NCI-H524 treated with DMSO at 0.1 percent for 48 hours (cell line): ENCODE measurements around the gene NUDC.
"Not testable (repeated sequence)": the region's sequence is repeated elsewhere in the genome, so short reads cannot be mapped to it uniquely, and the experiment has no call there.

ENCODE experiments used
- DNase-seq: peaks from one replicate; lab custom pipeline; 2025; lab: John Stamatoyannopoulos, UW

The NUDC gene

DNA sequence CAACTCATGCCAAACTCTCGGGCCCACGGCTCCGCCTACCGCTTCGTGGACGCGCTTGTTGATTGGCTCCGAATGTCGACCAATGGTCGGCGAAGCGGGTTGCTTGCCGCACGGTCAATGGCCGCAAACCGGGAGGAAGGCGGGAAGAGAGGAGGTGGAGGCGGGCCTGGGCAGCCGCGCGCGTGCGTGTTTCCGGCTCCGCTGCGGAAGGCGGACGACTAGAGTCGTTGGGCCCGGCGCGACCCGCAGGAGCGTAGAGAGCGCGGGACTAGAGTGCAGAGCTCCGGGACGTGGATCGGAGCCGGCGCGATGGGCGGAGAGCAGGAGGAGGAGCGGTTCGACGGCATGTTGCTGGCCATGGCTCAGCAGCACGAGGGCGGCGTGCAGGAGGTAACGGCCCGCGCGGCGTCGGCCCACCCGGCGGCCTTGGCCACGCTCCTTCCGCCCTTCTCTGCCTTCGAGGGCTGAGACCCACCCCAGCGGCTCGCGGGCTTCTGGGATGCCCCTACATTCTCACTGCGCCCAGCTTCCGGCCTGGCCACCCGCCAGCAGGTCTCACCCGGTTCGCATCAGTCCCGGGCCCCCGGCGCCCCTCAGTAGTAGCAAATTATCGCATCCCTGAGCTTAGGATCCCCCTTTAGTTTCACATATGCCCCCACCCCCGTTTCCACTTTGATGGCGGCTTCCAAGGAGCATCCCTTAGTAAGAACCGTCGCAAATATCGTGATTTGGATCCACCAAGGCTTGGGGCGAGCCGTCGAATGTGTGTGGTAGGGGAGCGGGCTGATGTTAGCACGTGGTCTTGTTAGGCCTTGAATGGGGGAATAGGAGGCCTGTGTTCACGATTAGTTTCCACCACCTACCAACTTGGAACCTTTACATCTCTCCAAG, at the start of gene NUDC:
Gene NUDC (plus strand): TSS at position 204 of the 891 bp plus-strand sequence. CDS start 106 bp downstream, at position 310.
- DNase-seq, result peak; percentile 77

- not testable (repeated sequence) for DNase-seq
These were observed 48.4 kb upstream of the NUDC start for GRCh38 chr1:26873097-26873496.

DNA sequence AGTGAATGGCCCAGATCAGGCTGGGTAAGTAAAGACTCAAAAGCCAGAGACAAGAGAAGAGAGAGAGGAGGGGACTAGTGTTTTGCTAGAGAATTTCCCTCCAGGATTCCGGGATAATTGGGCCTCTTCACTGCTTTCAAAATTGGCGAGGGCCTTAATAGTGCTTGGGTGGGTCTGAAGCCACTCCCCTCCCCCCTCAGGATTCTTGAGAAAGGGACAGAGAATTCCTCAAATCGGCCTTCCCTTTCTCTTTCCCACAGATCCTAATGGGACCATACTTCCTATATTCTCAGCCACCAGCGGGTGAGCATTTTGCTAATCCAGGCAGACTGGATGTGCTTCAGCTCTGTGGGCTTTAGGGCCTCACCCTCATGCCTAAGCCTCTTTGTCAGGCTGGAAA, 46.6 kb upstream of the NUDC start:
- DNase-seq, result no peak

- no peak for DNase-seq
These were observed 44.2 kb upstream of the NUDC start for GRCh38 chr1:26877326-26877725.

- DNase-seq, result no peak
These were observed 41.8 kb upstream of the NUDC start for GRCh38 chr1:26879793-26880192.

- DNase-seq, result not testable (repeated sequence)
These were observed 39.9 kb upstream of the NUDC start for GRCh38 chr1:26881611-26882010.

DNA sequence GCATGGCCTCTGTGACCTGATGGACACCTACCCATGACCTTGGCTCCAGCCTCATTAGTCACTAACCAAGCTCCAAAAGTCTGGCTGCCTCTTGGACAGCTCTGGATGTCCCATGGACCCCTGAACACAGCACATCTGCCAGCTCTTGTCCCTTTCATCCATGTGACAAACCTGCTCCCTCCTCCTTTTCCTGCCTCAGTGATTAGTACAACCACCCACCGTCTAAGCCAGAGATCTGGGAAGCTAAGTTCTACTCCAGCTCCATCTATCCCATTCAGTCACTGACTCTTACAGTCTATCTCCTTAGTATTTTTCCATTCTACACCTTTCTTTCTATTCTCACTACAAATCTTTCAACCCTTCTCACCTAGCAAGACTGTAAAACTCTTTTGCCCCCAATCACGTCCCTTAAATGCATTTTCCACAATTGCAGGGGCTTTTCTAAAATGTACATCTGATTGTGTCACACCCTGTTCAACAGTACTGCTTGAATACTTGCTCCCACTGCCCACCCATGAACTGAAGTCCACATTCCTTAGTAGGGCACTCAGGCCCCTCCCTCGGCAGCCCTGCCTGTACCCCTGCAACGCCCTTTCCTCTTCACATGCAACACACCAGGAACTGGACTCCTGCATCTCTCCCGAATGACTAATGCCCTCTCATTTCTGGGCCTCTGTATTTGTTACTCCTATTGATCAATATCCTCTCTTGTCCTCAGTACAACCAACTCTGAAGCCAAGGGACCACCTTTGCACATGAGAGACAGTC, 38.7 kb upstream of the NUDC start:
- DNase-seq, result no peak

DNA sequence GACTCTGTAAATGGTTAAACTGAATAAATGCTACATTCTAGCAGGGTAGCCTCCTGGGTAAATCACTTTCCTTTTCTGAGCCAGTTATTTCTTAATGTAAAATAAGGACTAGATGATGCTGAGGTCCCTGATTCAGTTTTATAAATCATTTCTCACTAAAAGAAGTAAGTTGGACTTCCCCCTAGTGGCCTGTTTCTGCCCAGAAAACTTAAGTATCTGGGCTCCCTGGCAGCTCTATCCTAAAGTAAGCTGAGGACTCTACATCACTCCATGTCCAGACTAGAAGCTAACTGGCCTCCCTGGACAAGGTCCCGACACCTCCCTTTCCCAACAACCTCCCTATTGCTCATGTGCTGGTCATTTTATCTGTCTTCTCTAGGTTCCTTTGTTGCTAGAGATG, 34.4 kb upstream of the NUDC start:
- DNase-seq, result no peak

- DNase-seq, result no peak
These were observed 33.3 kb upstream of the NUDC start for GRCh38 chr1:26888231-26888630.

GRCh38 chr1:26889551-26890466, 31.7 kb upstream of the NUDC start, which contains the start of gene GPN2:
GPN2 (minus strand) TSS chr1:26890283; CDS start chr1:26890096, 187 bp downstream.
- no peak for DNase-seq

GRCh38 chr1:26890467-26890796, 31.1 kb upstream of the NUDC start:
- no peak for DNase-seq

- no peak for DNase-seq
These were observed 27.3 kb upstream of the NUDC start for GRCh38 chr1:26894263-26894662.

DNA sequence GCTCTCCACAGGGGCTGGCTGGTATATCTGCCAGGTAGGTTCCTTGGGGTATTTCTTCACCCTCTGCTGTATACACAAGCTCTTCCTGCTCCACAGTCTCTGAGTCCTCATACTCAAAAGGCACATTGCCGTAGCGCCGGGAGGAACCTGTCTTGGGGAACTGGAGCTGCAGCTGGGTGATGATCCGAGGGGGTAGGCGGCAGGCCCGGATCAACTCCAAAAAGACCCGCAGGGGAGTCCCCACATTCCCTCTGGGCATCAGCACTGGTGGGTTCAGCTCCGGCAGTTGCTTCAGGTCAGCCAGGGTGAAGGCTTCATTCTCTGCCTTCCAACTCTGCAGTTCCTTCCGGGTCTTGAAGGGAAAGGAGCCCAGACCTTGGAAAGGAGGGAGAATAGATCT, 24.2 kb upstream of the NUDC start:
- no peak for DNase-seq

GRCh38 chr1:26900001-26900814, 21.3 kb upstream of the NUDC start, which contains the start of gene GPATCH3:
GPATCH3 (minus strand) TSS chr1:26900467; CDS start chr1:26900442, 25 bp downstream.
- DNase-seq, result peak; percentile 20

DNA sequence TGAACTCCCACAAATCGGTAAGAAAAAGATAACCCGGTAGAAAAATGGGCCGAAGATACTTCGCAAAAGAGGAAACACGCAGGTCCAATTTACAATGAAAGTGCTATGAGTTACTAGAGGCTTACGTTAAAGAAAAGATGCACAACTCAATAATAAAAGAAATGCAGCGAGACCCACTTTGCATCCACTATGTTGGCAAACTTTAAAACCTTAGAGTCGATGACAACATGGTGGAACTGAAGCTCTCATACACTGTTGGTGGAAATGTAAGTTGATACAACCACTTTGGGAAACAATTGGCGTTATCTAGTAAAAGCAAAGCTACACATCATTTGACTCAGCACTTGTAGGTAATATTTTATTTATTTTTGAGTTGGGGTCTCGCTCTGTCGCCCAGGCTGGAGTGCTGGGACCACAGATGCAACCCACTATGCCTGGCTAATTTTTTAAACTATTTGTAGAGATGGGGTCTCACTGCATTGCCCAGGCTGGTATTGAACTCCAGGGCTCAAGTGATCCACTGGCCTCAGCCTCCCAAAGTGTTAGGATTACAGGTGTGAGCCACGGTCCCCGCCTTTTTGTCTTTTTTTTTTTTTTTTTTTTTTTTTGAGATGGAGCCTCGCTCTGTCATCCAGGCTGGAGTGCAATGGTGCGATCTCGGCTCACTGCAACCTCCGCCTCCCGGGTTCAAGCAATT, 20.6 kb upstream of the NUDC start:
- DNase-seq, result no peak

GRCh38 chr1:26907071-26907917, 14.2 kb upstream of the NUDC start:
- no peak for DNase-seq

GRCh38 chr1:26909951-26910342, 11.6 kb upstream of the NUDC start:
- DNase-seq, result no peak

- DNase-seq, result no peak
These were observed 11.0 kb upstream of the NUDC start for GRCh38 chr1:26910343-26911160.
